GM21423 (cell line): ENCODE data around the gene RAD51B.

Experiments
- ATAC-seq: cut with Tn5 transposase; IDR thresholded peaks from one replicate; pipeline ENCODE4 v1.9.1; 2021; ENCODE audit warnings: mild to moderate bottlenecking, moderate library complexity; ENCODE audit not compliant: unreplicated experiment

The RAD51B gene

GRCh38 chr14:68492381-68493151, 673.0 kb downstream of the RAD51B start:
- no peak for ATAC-seq

DNA sequence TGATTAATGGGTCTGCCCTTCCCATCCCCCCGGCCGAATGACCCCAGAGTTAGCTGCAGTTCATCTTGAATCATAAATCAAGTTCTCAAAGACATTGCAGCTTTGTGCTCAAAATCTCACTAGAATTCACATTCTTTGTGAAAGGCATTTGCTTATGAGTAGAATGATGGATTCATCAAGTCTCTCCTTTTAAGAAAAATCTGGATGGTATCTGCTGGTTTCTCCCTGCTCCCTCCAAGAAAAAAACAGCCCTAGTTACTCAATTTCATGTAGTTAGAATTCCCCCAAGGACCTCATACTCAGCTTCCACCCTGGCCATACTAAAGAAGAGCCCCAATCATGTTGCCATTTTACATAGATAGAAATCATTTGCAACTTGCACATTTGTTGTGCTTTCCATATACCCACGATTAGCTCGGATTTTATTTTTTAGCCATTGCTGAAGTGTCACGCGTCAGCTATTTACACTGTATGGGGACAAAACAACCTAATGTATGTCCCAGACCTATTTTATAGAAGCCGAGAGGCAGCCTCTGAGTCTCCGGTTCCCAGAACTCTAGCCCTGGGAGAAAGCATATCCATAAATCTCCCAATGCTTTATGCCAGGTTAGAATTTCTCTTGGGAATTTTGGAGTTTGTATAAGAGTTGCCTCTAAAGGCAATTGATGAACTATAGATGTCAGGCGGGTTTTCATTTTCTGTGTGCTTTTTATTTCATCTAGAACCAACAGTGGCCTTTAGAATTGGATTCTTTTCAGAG, 673.8 kb downstream of the RAD51B start:
- ATAC-seq = no peak

DNA sequence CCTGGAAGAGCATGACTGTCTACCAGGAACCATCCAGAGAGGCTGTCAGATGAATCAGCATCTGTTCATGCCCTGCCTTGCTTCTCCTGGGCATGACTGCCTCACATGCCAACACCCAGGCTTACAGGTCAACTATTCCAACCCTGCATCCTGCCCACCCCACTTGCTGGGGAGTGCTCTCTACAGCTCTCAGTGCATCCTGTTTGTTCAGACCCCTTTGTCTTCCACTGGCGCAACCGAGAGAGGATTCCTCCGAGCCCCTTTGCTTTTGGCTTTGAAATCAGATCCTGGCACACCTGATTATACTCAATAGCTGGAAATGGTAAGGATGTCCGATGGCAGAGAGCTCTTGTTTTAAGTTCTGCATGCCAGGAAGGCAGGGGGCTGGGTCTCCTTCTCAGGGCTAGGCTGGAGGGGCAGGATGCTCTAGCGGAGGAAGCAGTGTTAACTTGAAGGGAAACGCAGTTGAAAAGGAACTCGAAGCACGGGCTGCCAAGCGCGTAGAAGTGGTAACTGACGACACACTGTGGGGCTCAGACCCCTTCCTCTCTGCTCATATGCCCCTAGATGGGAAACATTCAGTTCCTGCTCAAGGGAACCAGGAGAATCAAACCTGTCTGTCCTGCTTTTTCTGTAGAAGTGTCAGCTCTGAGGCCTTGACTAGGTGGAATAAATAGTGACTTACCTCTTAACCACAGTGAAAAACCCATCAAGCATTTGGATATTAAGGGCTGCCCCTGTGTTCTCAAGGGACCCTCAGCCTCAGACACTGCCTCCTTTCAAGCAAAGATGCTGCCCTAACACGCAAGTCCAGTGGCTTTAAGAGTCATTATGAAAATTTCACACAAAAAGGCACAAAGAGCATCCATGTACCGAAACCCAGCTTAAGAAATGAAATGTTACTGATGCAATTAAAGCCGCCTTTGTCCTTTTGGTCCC, 675.8 kb downstream of the RAD51B start:
- peak; percentile 54 for ATAC-seq

GRCh38 chr14:68497011-68497410, 677.4 kb downstream of the RAD51B start:
- no peak for ATAC-seq

- no peak for ATAC-seq
Measured at GRCh38 chr14:68499451-68499850, 679.9 kb downstream of the RAD51B start.

DNA sequence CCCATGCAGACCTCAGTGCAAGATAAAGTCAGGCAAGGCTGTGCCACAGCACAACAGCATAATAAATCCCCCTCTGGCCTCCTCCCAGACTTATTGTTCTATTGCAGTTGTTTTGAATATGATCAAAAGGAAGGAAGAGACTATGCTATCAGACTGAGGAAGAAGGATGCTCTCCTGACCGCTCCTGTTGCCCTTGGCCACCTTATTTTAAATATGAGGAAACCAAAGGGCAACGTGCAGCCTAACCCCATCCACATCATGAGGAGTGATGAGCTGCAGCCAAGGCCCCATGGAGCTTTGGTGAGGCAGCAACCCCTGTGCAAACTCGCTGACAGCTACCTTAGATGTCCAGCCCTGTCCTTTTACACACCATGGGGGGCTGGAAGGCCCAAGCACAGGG, 681.6 kb downstream of the RAD51B start:
- ATAC-seq = no peak

GRCh38 chr14:68501614-68502052, 682.1 kb downstream of the RAD51B start:
- no peak for ATAC-seq

DNA sequence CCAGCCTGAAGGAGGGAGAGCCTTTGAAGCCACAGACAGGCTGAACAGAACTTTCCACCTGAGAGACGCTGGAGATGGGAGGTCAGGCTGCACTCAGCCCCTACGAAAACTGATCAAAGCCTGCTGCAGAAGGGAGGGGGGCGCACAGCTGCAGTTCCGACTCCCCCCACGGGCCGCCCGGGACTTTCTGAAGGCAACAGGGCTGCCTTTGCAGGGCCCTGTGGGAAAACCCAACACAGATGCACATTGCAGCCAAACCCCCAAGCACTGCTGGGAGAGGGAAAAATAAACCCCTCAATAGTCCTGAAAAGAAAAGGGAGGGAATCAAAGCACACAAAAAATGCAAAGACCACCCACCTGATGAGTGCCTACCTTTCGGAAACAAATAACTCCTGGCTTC, 682.7 kb downstream of the RAD51B start:
- no peak for ATAC-seq

GRCh38 chr14:68503186-68503825, 683.7 kb downstream of the RAD51B start:
- no peak for ATAC-seq

DNA sequence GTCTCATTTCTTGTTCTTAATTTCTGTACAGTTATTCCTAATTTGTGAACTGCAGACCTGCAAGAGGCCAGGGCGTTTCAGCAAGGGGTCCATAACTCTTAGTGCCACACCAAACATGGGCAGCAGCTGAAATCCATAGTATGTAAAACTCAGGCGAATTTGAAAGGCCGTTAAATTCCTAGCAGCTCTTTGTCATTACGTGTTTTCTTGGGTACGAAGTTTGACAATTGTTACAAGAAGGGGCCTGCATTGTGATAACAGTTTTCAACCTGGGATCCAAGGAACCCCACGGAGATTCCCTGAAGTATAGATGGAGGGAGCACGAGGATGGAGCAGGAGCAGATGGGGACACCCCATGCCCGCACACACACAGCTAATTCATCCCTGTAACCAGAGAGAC, 685.3 kb downstream of the RAD51B start:
- no peak for ATAC-seq

DNA sequence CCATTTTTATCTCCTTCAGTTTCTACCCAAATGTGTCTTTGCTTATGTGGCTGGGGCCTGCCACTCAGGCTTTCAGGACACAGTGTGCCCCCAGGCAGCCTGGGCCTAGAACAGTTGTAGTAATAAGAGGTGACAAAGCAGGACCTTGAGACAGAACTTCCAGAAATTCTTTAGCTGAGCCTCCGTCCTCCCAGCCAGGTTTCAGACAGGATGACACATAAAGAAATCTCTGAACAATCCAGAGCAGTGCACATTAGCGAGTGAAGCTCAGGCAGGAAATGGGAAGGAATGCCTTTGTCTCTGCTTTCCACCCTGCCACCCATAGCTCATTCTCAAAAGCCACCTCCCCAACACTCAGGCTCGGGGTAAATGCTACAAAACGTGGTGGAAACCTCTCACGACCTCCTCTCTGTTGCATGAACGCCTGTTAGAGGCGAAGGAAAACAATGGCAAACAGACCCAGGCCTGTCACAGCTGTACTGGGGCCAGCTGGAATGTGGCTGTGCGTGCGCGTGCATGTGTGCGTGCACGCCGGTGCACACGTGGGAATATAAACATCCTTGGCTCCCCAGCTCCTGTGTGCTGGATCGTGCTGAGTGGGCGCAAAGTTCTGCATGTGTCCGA, 686.6 kb downstream of the RAD51B start:
- ATAC-seq = no peak

GRCh38 chr14:68506645-68507419, 687.3 kb downstream of the RAD51B start:
- ATAC-seq = peak; percentile 68

DNA sequence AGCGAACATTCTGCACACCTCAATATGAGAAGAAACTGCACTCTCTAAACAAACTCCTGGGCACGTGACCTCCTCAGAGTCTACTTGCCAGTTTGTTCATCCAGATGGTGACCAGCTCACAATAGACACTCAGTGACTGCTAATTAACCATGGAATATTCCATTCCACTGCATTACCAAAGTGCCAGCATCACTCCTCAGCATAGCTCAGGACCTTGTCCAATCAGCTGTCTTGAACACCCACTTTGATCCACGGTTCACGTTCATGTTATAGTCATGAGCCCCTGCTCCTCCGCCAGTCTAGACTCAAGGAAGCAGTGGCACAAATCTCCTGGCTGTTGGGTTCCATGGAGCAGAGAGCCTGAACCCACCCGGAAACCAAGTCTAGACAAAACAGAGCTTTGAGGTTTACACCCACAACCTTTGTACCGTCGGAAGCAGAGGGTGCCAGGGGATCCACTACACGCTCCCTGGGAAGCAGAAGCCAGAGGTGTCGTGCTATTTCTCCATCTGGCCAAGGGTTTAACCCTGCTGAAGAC, 688.0 kb downstream of the RAD51B start:
- ATAC-seq = no peak

DNA sequence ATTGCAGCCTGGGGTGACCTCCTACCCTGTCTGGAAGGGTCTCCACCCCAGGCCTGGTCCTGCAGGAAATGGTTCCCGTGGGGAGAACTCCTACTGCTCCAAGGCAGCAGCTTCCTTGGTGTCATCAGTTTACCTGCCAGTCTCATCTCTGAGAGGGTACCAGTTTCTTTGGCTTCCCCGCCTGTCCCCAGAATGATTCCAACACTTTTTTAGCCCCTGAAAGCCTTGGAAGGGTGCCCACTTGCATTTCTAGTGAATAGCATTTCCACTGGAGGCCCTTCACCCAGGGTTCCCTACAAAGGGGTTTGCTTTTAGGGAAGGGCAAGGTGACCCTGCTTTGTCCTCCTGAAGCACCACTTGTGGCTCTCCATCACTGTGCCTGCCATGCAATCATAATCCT, 689.0 kb downstream of the RAD51B start:
- no peak for ATAC-seq

DNA sequence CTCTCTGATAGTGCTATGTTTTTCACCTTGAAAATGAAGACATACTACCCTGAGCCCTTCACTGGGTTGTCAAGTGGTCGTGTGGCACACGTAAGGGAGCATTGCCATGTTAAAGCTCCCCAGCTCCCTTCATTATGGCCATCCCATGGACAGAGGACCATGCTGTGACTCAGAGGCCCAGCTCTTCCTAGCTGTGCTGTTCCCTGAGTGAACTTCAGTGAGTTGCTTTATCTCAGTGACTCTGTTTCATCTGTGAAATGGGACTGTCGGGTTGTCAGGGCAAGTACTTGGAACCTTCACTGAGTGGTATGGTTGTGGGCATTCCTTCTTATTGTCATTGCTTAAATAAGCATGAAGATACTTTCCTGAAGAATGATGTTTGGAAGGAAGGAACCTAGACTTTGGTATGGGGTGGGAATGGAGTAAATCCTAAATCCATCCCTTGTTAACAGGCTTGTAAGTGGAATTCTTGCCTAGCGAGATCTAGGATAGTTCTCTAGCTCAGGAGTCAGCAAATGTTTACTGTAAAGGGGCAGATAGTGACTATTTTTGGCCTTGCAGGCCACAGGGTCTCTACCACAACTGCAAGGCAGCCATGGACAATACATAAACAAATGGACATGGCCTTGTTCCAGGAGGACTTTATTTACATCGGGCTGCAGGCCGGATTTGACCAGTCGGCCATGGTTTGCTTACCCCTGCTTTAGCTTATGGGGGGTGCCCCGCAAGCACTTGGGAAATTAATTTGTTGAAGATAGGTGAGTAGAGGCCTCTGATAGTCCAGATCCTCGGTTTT, 689.8 kb downstream of the RAD51B start:
- ATAC-seq = no peak

DNA sequence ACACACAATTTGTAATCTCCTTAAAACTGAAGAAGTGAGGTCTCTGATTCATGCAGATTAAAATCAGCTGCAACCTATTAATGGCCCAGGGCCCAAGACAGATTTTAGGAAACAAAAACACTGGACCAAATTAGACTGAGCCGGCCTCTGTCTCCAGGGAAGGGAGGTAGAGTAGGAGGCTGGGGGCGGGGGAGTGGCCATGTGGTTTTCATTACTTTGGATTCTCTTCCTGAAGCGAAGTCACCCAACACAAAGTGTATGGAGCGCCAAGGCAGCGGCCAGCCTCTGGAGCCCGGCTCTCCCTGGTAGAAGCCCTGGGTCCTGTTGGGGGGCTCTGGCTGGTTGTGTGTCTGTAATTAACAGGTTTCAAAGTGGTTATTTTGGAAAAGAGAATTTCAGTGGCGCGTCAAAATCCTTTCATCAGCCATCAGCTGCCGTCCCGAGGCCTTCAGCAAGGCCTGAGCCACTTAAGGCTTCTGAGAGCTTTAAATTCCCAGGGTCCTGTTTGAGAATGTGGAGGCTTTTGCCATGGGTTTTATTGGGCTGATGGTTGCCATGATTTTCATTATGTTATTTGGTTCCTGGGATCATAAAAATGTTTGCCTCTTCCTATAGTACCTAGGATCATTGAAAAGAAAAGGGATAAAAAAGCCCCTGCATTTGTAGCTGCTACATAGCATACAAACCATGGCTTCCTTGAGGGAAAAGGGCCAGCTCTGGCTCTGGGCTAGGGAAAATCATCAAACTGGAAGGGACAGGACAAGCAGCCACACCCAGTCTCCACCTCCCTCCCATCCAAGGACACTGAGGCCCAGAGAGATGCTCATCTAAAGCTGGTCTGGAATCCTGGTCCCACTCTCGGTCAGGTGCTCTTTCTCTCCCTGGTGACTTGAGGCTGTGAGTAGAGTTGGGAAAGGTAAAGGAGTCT, 690.9 kb downstream of the RAD51B start:
- no peak for ATAC-seq
